Activated CD8-positive, alpha-beta memory T cell treated with anti-CD3 and anti-CD28 coated beads, Interleukin-2, amount 50 U/mL, for 1 hour (primary cell): ENCODE data around the gene EGF.

Experiments
- DNase-seq: peaks from one replicate; pipeline ENCODE4 v3.0.0-alpha.2; 2020; ENCODE audit errors: extremely low read depth

The EGF gene

DNA sequence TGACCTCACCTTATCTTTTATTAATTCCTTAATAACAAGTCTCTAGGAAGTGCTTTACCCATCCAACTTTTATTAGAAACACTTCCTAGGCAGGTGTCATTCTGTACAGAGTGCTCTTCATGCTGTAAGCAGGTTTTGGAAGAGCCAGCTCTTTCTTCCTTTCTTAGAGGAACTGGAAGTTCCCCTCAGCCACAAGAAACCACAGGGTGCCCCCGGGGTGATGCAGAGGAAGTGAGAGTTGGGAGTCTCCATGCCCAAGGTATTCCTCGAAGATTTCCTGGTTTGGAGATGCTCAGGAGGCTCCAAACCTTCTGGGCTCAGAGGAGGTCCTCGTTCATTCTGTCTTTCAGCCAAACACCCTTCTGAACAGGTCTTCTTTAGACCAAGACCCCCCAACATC lies 83.8 kb downstream of the EGF start:
- no peak for DNase-seq

DNA sequence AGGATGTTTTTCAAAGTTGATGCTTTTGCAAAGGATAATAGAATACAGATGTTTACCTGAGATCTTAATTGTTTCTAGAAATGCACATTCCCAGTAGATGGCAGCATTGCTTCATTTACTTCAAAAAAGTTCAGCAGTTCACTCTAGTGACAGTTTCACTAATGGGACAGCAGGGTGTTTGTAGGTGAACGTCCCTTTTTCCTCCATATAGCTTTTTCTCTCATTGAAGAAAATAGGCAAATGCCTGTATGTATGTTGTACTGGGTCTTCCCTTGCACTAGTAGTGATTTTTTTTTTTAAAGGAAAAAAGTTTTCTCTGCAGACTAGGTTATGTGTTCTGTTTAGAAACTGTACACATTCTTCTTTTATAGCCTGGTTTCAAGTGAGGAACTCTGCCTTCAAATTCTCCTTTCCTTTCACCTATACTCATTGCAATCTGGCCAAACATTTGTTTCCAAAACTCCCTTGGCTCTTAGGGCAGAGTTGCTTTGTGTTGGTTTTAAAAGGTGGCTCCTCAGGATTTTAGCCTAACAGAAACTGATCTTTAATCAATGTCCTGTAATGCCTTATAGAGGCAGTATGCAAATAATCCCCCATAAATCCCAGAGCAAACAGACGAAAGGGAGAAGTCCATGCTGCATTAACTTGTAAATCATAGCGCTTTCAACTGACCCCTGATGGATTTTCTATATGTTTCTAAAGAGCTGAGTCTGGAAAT lies 86.3 kb downstream of the EGF start:
- DNase-seq, result no peak

DNA sequence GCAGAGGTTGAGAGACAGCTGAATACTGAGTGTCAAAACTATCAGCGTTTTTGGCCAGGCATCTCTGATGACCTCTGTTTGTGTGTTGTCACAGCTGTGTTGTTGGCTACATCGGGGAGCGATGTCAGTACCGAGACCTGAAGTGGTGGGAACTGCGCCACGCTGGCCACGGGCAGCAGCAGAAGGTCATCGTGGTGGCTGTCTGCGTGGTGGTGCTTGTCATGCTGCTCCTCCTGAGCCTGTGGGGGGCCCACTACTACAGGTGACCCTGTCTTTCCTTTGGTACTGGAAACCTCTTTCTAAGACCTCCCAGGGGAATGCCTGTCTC lies 86.9 kb downstream of the EGF start:
- no peak for DNase-seq

DNA sequence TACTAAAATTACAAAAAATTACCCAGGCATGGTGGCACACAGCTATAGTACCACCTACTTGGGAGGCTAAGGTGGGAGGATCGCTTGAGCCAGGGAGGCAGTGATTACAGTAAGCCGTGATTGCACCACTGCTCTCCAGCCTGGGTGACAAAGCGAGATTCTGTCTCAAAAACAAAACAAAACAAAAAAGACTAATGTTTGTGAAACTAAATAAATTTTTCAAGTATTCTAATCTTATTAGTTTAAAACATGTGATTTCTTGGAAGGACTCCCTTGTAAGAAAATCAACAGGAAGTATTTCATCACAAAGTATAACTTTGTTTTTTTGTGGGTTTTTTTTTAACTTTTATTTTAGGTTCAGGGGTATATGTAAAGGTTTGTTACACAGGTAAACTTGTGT lies 89.6 kb downstream of the EGF start:
- DNase-seq, result no peak

DNA sequence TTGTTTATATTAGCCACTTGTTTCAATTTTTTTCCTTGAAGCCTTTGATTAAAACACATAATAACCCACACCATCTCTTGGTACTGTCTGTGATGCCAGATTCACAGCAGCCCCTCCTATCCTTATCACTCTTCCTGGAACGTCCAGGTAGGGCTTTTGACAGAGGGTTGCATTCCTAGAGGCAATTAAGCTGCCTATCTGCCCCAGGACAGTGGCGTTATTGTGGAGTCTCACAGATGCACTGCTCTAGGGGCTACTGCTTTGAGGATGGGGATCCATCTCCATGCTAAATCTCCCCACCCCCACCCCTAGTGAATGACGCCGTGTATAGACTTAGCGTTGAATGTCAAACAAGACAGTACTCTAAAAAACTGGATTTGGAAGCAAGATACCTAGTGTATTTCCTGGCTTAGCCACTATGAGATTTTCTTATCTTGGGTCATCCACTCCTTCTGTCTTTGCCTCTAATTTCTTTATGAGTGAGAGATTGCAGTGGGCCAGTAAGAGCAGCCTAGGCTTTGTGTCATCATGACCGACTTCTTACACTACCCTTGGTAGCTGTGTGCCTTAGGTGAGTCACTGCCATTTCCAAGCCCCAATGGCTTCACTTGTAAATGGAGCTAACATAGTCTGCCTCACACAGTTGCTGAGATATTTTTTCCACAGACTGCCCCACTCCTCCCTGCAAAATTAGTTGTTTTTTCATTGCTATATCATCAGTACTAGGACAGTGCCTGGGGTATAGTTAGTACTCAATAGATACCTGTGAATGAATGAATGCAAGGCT lies 90.9 kb downstream of the EGF start:
- DNase-seq, result no peak

DNA sequence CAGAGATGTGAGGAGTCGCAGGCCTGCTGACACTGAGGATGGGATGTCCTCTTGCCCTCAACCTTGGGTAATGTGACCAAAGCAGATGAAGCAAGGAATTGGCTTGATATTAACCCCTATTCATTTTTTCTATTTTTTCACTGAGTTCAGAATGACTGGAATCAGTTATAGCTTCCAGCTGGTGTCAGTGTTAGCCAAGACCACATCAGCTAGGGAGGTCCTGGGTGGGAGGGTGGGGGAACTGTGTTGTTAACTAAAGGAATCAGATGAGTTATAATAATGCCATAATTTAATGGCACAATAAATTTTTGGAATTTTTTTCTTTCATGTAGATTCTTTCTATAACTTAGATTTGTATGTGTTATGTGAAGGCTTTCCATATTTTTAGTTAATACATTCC lies 91.9 kb downstream of the EGF start:
- no peak for DNase-seq

DNA sequence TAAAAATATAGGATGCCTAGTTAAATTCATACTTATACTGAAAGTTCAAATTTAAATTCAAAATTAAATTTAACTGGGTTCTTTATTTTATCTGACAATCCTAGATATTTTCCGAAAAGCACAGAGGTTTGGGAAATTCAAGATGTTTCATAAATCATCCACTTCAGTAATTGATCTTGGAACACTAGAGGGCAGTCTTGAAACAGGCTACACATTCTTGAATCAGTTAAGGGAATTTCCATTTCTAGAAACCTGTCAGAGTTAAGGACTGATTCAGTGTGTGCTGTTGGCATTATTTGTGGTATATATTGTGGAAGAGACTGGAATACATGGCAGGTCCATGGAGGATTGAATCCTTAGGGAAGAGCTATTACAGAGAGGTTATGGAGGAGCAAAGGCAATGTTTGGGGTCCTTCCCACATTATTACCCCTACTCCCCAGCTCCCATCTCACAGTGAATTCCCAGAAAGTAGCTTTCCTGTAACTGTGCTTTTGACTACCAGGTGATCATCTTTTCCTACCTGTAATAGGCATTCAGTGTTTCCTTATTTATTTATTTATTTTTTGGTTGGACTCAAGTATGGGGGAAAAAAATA lies 92.9 kb downstream of the EGF start:
- DNase-seq, result no peak

DNA sequence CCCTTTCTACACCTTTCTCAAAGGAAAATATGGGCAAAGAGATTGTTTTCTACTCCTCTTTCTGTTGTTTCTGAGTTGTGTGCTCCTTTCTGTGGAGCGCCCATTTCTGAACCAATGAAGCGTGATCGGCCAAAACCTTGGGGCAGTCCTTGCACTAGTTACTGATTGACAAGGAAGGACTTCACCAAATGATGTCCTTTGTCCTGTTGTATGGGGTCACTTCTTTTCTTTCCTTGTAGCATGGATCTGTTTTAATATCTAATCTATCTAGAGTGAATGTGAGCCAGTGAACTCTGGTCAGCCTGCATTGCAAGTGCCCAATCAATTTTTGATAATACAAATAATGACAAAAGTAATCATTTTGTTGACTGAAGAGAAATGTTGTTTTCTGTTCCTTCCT lies 94.5 kb downstream of the EGF start:
- no peak for DNase-seq

DNA sequence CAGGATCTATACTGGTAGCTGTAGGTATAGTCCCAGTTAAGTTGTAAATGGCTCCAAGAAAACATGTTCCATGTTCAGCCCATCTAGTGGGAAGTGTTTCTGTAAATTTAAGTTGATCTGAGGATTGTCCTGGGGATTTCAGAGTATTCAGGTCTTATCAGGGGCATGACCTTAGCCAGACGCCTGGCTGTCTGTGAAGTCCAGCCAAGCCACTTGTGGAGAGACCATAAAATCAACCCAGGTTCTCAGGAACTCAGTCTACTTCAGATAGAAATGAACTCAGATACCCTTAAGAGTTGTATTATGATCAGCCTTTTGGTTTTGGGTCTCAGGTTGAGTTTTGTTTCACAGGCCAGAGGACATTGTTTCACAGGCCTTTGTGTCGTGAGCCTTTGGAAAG lies 95.9 kb downstream of the EGF start:
- no peak for DNase-seq

DNA sequence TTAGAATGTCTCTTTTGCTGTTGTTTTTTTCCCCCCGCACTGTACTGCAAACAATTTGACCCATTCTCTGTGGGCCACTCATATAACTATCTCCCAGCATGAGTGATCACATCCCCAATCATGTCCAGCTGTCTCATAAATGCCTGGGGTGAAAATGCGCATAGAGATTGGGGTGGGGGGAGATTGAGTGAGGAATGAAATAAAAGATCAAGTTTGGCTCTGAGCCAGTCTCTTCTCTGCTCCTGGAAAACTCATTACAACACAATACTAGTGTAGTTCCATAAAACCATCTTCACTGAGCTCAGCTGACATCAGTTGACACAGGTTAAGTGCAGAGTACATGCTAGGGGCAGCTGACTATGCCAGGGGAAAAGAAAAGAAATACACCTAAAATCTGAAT lies 96.9 kb downstream of the EGF start:
- DNase-seq, result no peak

DNA sequence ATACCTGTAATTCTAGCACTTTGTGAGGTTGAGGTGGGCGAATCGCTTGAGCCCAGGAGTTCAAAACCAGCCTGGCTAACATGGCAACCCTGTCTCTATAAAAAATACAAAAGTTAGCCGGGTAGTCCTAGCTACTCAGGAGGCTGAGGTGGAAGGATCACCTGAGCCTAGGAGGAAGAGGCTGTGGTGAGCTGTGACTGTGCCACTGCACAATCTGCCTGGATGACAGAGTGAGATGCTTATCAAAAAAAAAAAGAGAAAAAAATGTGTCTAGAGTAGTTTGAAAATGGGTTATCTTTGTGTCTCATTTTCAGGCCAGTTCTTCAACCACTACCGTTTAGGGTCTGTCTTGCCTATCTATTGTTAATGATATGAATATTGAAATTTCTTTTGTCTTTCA lies 98.1 kb downstream of the EGF start:
- DNase-seq, result no peak

DNA sequence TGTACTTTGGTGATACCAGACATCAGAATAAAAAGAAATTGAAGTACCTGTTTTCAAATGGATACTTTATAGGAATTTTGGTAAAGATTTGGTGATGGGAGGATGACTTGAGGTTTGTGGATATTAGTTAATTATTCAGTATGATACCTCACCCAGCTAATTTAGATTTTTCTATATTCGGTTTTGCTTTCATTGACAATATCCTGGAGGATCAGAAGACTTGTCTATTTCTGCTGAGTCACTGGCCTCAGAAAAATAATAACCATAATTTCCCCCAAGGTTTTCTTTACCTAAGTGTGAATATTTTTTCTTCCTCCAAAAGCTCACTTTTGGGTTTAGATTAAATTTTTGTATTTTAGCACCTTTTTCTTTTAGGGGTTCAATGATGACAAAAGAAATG lies 100.2 kb downstream of the EGF start:
- DNase-seq, result no peak

DNA sequence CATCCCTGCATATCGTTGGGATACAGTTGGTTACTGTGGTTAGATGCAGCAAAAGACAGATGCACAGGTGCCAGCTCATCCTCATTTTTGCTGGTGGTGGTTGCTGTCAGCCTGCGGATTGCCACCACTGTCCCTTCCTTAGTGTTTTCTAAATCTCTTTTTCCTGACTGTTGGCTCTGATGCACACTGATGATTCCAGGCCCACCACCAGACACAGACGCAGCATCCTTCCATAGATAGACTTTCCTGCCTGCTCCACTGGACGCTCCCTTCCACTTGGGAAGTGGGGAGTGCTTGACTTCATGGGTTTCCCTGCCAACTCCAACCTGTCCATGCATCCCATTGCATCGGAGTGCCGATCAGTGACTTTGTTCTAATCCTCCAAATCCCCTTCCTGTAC lies 101.5 kb downstream of the EGF start:
- DNase-seq, result no peak

DNA sequence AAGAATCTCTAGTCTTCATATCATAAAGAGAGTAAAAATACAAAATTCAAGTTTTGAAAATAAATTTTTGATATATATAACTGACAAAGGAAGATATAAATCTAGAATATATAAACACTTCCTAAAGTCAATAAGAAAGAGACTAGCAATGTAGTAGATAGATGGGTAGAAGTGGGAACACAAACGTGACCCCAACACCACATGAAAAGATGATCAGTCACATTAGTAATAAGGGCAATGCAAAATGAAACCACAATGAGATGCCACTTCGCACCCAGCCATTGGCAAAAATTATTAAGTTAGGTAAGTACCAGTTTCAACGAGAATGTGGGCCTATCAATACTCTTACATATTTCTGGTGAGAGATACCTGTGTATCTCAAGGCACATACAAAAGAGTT lies 106.5 kb downstream of the EGF start:
- DNase-seq, result no peak

DNA sequence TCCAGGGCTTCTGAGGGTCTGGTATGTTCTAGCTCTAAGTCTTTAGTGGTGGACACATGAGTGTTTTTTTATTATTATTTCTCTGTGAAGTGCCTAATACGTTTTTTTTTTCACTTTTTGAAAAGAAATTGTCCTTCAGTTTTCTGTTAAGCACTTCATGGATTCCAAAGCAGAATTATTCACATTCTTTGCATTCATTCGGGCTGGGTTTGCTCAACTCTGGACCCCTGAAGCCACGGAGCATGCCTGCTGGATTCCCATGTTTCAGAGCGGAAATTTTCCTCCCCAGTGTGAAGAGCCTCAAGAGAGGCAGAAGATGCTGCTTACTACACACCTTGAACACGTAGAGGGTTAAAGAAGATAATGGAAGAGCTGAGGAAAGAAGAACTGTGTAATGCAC lies 107.5 kb downstream of the EGF start:
- no peak for DNase-seq

DNA sequence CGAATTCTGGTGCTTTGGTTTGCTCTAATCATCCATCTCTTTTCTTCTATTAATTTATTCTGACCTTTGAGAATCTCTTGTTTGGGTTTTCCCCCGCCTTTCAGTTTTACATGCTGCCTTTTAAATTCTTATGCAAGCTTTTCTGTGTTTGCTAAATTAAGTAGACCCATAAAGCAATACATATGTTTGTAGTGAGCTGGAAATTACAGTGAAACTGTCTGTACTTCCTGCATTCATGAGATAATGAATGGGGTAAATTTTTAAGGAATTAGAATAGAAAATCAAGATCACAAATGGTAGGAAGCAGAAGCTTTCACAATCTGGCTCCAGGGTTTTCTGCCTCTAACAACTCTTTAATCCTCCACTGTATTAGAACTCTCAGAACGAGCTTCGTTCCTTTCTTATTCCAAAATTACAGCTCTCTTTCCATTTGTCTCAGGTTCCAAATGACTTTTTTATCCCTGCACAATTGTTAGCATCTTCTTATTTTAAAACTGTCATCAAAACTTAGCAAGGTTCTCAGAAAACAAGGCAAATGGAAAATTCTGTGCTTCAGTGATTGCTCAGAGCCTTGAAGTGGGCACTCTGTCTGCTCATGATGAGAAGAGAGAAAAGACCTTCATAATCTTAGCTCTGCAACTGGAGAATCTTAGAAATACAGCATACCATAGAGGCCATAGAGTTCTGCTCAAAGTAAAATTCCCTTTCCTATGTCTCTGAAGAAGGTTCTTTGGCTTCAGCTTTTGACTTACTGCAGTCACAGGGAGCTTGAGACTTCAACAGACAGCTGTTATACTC lies 108.2 kb downstream of the EGF start:
- DNase-seq, result no peak

DNA sequence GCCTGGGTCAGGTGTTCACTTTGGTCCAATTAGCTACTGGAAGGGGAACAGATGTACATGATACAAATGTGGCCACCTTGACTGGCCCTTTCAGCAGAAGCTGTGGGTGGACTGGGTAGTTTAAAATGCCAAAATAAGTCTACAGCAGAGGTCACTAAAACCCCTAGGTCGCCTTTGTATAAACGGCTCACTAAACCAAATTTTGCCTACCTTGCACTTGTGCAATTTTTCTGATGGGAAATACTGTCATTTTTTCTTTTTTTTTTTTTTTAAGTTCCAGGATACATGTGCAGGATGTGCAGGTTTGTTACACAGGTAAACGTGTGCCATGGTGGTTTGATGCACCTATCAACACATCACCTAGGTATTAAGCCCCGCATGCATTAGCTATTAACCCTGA lies 109.8 kb downstream of the EGF start:
- DNase-seq, result no peak

DNA sequence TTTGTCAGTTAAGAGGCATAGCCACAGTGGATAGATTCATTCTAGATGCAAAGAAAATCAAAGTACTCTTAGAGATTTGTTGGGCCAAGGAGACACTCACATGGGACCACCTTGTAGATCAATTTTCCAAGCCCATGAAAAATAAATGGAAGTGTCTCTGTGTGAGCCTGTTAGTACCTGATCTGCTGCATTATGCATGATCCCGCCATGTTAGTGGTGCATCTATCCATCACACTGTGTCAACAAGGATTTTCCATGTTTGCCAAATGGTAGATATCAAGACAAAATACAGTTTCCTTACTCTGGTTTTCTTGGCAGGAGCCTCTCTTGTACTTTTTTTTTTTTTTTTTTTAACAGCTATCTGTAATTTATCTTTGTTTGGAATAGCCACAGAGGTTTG lies 112.4 kb downstream of the EGF start:
- DNase-seq, result no peak

DNA sequence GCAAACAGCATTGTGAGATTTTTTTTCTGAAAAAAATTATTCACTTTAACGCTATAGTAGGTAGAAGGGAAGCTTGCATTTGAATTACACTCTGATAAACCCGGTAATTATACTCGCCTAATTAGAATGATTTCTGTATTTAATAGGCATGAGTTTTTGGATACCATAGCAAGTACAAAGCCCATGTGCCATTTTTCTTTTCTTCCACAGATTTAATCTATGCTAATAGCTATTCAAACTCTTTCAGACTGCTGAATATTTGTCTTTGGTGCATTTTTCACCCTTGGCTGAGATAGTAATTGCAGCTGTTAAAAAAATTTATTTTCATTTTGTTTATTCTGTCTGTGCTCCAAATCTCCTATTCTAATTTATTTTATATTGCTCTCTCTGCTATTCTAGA lies 113.0 kb downstream of the EGF start:
- DNase-seq, result no peak

DNA sequence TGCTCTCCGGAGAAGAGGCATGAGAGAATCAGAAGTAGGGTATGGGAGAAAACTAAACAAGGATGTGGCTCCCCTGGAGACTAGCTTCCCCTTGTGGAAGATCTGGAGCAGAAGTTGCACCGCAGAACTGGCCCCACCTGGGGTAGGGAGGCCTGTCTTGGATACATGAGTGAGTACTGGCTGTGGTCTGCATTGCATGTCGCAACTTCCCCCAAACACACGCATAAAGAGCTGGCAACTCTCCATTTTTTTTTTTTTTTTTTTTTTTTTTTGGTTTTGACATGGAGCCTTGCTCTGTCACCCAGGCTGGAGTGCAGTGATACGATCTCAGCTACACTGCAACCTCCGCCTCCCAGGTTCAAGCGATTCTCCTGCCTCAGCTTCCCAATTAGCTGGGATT lies 119.9 kb downstream of the EGF start:
- no peak for DNase-seq

DNA sequence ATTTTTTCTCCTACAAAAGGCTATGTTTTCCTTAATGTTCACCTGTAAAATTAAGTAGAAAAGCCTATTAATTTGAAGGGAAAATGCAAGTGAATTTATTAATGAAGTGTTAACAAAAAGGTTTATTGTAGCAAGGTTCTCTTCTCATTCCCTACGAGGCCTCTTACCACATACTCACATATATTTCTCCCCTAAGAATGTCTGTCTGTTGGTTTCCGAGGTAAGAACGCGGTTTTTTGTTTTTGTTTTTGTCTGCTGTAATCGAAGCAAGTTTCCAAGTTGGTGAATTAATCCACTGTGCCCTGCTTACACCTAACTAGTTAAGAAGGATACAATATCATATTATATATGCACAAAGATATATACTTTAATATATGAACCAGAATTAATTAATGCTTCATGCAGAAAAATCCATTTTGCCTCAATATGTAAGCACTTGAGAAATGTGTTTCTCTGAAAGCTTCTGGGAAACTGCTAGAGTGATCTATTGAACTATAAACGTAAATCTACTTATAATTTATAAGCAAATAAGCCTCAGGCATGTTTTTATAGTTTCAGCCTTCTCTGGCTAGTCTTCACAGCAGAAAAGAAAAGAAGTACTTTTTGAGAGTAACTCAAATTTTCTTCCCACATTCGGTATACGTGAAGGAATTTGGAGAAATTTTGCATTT lies 120.8 kb downstream of the EGF start:
- no peak for DNase-seq

DNA sequence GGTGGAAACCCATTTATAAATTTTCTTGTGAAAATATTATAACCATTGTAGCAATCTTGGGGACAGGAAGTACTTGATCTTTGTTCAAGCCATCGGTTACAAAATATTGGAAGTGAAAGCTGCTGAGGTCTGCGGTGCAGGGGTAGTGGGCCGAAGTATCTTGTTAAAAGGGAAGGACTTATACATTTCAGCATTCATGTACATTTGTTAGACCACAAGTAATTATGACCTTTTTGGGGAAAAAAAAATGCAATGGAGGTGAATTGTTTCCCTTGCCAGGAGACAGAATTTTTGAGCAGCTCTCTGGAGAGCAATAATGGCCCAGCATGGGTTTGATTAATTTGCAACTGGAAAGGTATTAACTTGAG lies 121.3 kb downstream of the EGF start:
- DNase-seq, result no peak
